H9 (cell line): ENCODE measurements around the gene CDK2AP2. TPM values are rescaled to one million over a fixed set of nuclear protein-coding genes. Genes with fewer than 3 reads are reported as not detected.

Experiments
- DNase-seq: peaks from one replicate; pipeline ENCODE4 v3.0.0-alpha.2; 2017
- H2AFZ ChIP-seq: one replicate; pipeline ENCODE4 v1.6.1; 2013; ENCODE audit warnings: mild to moderate bottlenecking, low read length, control low read depth, moderate library complexity
- H2AK5ac ChIP-seq: 2 replicates; pipeline ENCODE4 v1.6.1; 2013; ENCODE audit warnings: low read length, control low read depth, mixed read lengths; ENCODE audit not compliant: insufficient read length
- H2BK120ac ChIP-seq: one replicate; pipeline ENCODE4 v1.6.1; 2013; ENCODE audit warnings: low read depth, mild to moderate bottlenecking, low read length, control low read depth, inconsistent platforms; ENCODE audit not compliant: poor library complexity, severe bottlenecking
- H2BK12ac ChIP-seq: 2 replicates; pipeline ENCODE4 v1.6.1; 2013; ENCODE audit warnings: low read length, control low read depth, mixed read lengths, low read depth; ENCODE audit not compliant: insufficient read length
- H2BK15ac ChIP-seq: 2 replicates; pipeline ENCODE4 v1.6.1; 2013; ENCODE audit warnings: low read depth, low read length, control low read depth
- H2BK20ac ChIP-seq: one replicate; pipeline ENCODE4 v1.6.1; 2013; ENCODE audit warnings: low read depth, mild to moderate bottlenecking, low read length, control low read depth, inconsistent platforms; ENCODE audit not compliant: poor library complexity, severe bottlenecking
- H2BK5ac ChIP-seq: 2 replicates; pipeline ENCODE4 v1.6.1; 2013; ENCODE audit warnings: low read length, control low read depth, mixed read lengths; ENCODE audit not compliant: insufficient read length
- H3K14ac ChIP-seq: 2 replicates; pipeline ENCODE4 v1.6.1; 2013; ENCODE audit warnings: low read length, control low read depth; ENCODE audit not compliant: insufficient read depth
- H3K18ac ChIP-seq: 2 replicates; pipeline ENCODE4 v1.6.1; 2013; ENCODE audit warnings: low read depth, mild to moderate bottlenecking, mixed read lengths, low read length, control low read depth; ENCODE audit not compliant: insufficient read length
- H3K23ac ChIP-seq: 2 replicates; pipeline ENCODE4 v1.6.1; 2013; ENCODE audit warnings: low read length, control low read depth, mixed read lengths, low read depth; ENCODE audit not compliant: insufficient read length
- H3K23me2 ChIP-seq: 2 replicates; pipeline ENCODE4 v1.6.1; 2013; ENCODE audit warnings: low read depth, mild to moderate bottlenecking, mixed read lengths, low read length, control low read depth; ENCODE audit not compliant: insufficient read length, poor library complexity, severe bottlenecking
- H3K27ac ChIP-seq: 2 replicates; pipeline ENCODE4 v1.5.1; 2013; ENCODE audit warnings: low read length, control low read depth, mixed read lengths, low read depth; ENCODE audit not compliant: insufficient read length
- H3K27me3 ChIP-seq: 2 replicates; pipeline ENCODE4 v1.6.1; 2013; ENCODE audit warnings: low read length, control low read depth, inconsistent platforms; ENCODE audit not compliant: insufficient read depth
- H3K4ac ChIP-seq: 2 replicates; pipeline ENCODE4 v1.6.1; 2013; ENCODE audit warnings: low read depth, mild to moderate bottlenecking, control low read depth, inconsistent platforms, low read length, moderate library complexity
- H3K4me1 ChIP-seq: 2 replicates; pipeline ENCODE4 v1.6.1; 2013; ENCODE audit warnings: low read length, control low read depth, inconsistent platforms; ENCODE audit not compliant: insufficient read depth
- H3K4me2 ChIP-seq: 2 replicates; pipeline ENCODE4 v1.6.1; 2013; ENCODE audit warnings: low read length, control low read depth, mixed read lengths; ENCODE audit not compliant: insufficient read length, insufficient read depth
- H3K56ac ChIP-seq: 2 replicates; pipeline ENCODE4 v1.6.1; 2013; ENCODE audit warnings: low read depth, mild to moderate bottlenecking, mixed read lengths, low read length, control low read depth; ENCODE audit not compliant: insufficient read length
- H3K79me1 ChIP-seq: 2 replicates; pipeline ENCODE4 v1.6.1; 2013; ENCODE audit warnings: low read depth, mild to moderate bottlenecking, moderate library complexity, low read length, control low read depth, inconsistent platforms; ENCODE audit not compliant: insufficient read depth, poor library complexity, severe bottlenecking
- H3K79me2 ChIP-seq: 2 replicates; pipeline ENCODE4 v1.6.1; 2013; ENCODE audit warnings: low read length, control low read depth, inconsistent platforms; ENCODE audit not compliant: insufficient read depth
- H3K9ac ChIP-seq: 2 replicates; pipeline ENCODE4 v1.6.1; 2013; ENCODE audit warnings: low read length, control low read depth, mixed read lengths; ENCODE audit not compliant: insufficient read length; ENCODE audit errors: extremely low read depth
- H3K9me3 ChIP-seq: one replicate; pipeline ENCODE4 v1.6.1; 2013; ENCODE audit warnings: low read depth, low read length, inconsistent platforms; ENCODE audit not compliant: control insufficient read depth
- H3T11ph ChIP-seq: one replicate; pipeline ENCODE4 v1.6.1; 2013; ENCODE audit warnings: mild to moderate bottlenecking, low read length, control low read depth, inconsistent platforms
- H4K20me1 ChIP-seq: one replicate; pipeline ENCODE4 v1.6.1; 2013; ENCODE audit not compliant: control insufficient read depth, insufficient read length, insufficient read depth
- H4K5ac ChIP-seq: 2 replicates; pipeline ENCODE4 v1.6.1; 2013; ENCODE audit warnings: low read depth, mild to moderate bottlenecking, mixed read lengths, low read length, control low read depth; ENCODE audit not compliant: insufficient read length
- H4K8ac ChIP-seq: replicated peaks from 2 replicates; pipeline ENCODE4 v1.6.1; 2013; ENCODE audit warnings: low read length, control low read depth, mixed read lengths, low read depth; ENCODE audit not compliant: insufficient read length
- H4K91ac ChIP-seq: 2 replicates; pipeline ENCODE4 v1.6.1; 2013; ENCODE audit warnings: low read depth, mild to moderate bottlenecking, moderate library complexity, mixed read lengths, low read length, control low read depth; ENCODE audit not compliant: insufficient read length
- H3K27ac Mint-ChIP-seq, 3 experiments: 2 replicates in 2 of 3; 3 replicates in 1 of 3; pipeline ENCODE4 v1.8.0; 2020 to 2021; ENCODE audit warnings: mixed read lengths in 3 of 3, mild to moderate bottlenecking in 1 of 3, moderate library complexity in 1 of 3
- H3K27me3 Mint-ChIP-seq: 2 replicates; pipeline ENCODE4 v1.8.0; 2021; ENCODE audit warnings: low read depth, mild to moderate bottlenecking, moderate library complexity, mixed read lengths
- H3K36me3 Mint-ChIP-seq, 3 experiments: 2 replicates in 2 of 3; 3 replicates in 1 of 3; pipeline ENCODE4 v1.8.0; 2020 to 2021; ENCODE audit warnings: low read depth in 3 of 3, mixed read lengths in 3 of 3; ENCODE audit not compliant: insufficient read depth in 1 of 3
- H3K4me1 Mint-ChIP-seq, 2 experiments: 2 replicates each; pipeline ENCODE4 v1.8.0; 2020; ENCODE audit warnings: mixed read lengths in 2 of 2
- H3K4me3 Mint-ChIP-seq, 2 experiments: 2 replicates in 1 of 2; 3 replicates in 1 of 2; pipeline ENCODE4 v1.8.0; 2020 to 2021; ENCODE audit warnings: mild to moderate bottlenecking in 2 of 2, mixed read lengths in 2 of 2, moderate library complexity in 1 of 2
- H3K9me3 Mint-ChIP-seq, 2 experiments: 2 replicates in 1 of 2; 3 replicates in 1 of 2; pipeline ENCODE4 v1.8.0; 2020; ENCODE audit warnings: mild to moderate bottlenecking in 2 of 2, mixed read lengths in 2 of 2, moderate library complexity in 1 of 2
- WGBS: extraction: QIAGEN DNeasy Blood & Tissue Kit; methylation state at CpG from one replicate; pipeline ENCODE4 v1.1.7; 2013; ENCODE audit warnings: missing lambda C conversion rate, low lambda C conversion rate, mixed read lengths; ENCODE audit not compliant: insufficient read length; ENCODE audit errors: extremely low coverage; 5-methylcytosine and 5-hydroxymethylcytosine counted together
- total RNA-seq: library from RNA; stranded (reverse); gene quantifications from 2 replicates; pipeline ENCODE4 v1.2.1, GENCODE V29; 2021
- TF ChIP-seq, protein P1 (sequence below): fragments of 200-600 bp; sonication (generic); conservative IDR thresholded peaks from 3 replicates; pipeline ENCODE4 v1.8.0; 2021; ENCODE audit warnings: antibody characterized with exemption, mild to moderate bottlenecking

Gene CDK2AP2
- total RNA-seq, 1 experiment from 2014 or later: 36.1 TPM

DNA sequence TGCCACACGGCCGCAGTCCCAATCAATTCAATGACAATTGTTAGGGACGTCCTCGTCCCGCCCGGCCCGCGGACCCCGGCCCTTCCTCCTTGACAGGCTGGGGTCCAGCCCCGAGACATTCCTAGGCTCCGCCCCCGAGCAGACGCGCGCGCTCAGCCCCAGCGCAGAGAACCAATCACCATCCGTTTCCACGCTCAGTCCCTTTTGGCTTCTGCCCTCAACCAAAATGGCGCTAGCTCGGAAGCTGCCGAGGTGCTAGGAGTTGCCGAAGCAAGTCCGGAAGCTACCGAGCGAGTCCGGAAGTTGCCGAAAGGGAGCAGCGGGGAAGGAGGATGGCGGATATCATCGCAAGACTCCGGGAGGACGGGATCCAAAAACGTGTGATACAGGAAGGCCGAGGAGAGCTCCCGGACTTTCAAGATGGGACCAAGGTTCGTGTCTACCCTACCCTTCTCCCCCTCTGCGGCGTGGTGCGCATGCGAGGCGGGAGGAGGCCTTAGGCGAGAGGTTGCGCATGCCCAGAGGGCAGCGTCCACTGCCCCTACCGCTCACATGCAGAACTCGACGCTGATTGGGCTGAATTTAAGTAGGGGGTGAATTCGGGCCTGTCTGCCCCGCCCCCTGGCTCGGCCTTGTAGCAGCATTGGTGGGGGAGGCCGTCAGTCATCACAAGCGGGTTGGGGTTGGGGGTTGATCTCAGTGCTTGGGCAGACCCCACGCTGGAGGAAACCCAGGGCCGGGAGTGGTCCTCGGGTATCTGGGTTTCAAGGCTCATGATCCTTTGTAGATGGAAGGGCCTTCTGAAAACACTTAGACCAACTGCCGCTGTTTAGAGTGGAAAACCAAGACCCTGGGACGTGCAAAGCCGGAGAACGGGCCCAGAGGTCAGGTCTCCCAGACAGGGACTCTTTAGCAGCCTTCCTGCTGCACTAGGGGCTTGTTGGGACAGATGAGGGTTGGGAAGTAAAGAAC lies 24.8 kb downstream of the CDK2AP2 start, which contains the start of gene AIP:
Gene AIP (plus strand): TSS at position 200 of the 972 bp plus-strand sequence. CDS start 133 bp downstream, at position 333.
- H3K23me2 ChIP-seq: no peaks in the 10 kb centered on the region
- no CpG with 5 or more reads among the region's 60 CpGs for WGBS
- Mint-ChIP-seq H3K27me3 (peaks cover 28% of the 10 kb centered on the region), H3K27ac (peak within 1 kb of the TSS; percentile 93 to 98 (median 94); a peak in 6 of 7 replicates), H3K36me3 (peaks cover 5 to 10% (median 8%) of the 10 kb centered on the region in 3 experiments; a peak in 6 of 7 replicates), H3K4me3 (peak within 1 kb of the TSS; percentile 83 to 84), H3K9me3 (peaks cover 0 to under 1% of the 10 kb centered on the region in 2 experiments; a peak in 1 of 5 replicates), H3K4me1 (peaks cover 19 to 25% of the 10 kb centered on the region in 2 experiments)
- H3K56ac ChIP-seq: no peak within 1 kb of the TSS
- no peak within 1 kb of the TSS for H4K8ac ChIP-seq
- no peaks in the 10 kb centered on the region; the same call in 1 of the 2 replicates for H3K4me1 ChIP-seq
- H2AK5ac ChIP-seq: no peak within 1 kb of the TSS
- no peaks in the 10 kb centered on the region for H4K20me1 ChIP-seq
- H3K79me1 ChIP-seq: no peaks in the 10 kb centered on the region
- H2BK15ac ChIP-seq: no peak within 1 kb of the TSS
- H4K91ac ChIP-seq: no peak within 1 kb of the TSS
- H3K23ac ChIP-seq: no peak within 1 kb of the TSS
- no peak within 1 kb of the TSS for H3K4ac ChIP-seq
- H3K9me3 ChIP-seq: no peaks in the 10 kb centered on the region
- H3K27ac ChIP-seq: no peak within 1 kb of the TSS
- no peak within 1 kb of the TSS for H3T11ph ChIP-seq
- H3K18ac ChIP-seq: peak within 1 kb of the TSS; percentile 22
- H3K79me2 ChIP-seq: no peaks in the 10 kb centered on the region
- H2AFZ ChIP-seq: no peak within 1 kb of the TSS
- H3K9ac ChIP-seq: peak within 1 kb of the TSS; percentile 1
- no peak within 1 kb of the TSS for H2BK5ac ChIP-seq
- H2BK20ac ChIP-seq: no peak within 1 kb of the TSS
- DNase-seq: peak; percentile 98
- peak within 1 kb of the TSS; percentile 3; the same call in 1 of the 2 replicates for H3K14ac ChIP-seq
- H4K5ac ChIP-seq: no peak within 1 kb of the TSS
- peak within 1 kb of the TSS; percentile 7 for H3K4me2 ChIP-seq
- H2BK120ac ChIP-seq: no peak within 1 kb of the TSS
- TF ChIP-seq, protein P1, sequence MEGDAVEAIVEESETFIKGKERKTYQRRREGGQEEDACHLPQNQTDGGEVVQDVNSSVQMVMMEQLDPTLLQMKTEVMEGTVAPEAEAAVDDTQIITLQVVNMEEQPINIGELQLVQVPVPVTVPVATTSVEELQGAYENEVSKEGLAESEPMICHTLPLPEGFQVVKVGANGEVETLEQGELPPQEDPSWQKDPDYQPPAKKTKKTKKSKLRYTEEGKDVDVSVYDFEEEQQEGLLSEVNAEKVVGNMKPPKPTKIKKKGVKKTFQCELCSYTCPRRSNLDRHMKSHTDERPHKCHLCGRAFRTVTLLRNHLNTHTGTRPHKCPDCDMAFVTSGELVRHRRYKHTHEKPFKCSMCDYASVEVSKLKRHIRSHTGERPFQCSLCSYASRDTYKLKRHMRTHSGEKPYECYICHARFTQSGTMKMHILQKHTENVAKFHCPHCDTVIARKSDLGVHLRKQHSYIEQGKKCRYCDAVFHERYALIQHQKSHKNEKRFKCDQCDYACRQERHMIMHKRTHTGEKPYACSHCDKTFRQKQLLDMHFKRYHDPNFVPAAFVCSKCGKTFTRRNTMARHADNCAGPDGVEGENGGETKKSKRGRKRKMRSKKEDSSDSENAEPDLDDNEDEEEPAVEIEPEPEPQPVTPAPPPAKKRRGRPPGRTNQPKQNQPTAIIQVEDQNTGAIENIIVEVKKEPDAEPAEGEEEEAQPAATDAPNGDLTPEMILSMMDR: no peak; the same call in 2 of the 3 replicates
- H3K27me3 ChIP-seq: no peaks in the 10 kb centered on the region; the same call in 1 of the 2 replicates
- H2BK12ac ChIP-seq: no peak within 1 kb of the TSS
